HG03064 (cell line): ENCODE data around the gene EIF3L.
"Not testable (repeated sequence)": the region's sequence is repeated elsewhere in the genome, so short reads cannot be mapped to it uniquely, and the experiment has no call there.

ENCODE experiments used
- ATAC-seq: cut with Tn5 transposase; IDR thresholded peaks from one replicate; pipeline ENCODE4 v1.9.1; 2021; ENCODE audit warnings: low read depth; ENCODE audit not compliant: unreplicated experiment

The EIF3L gene

DNA sequence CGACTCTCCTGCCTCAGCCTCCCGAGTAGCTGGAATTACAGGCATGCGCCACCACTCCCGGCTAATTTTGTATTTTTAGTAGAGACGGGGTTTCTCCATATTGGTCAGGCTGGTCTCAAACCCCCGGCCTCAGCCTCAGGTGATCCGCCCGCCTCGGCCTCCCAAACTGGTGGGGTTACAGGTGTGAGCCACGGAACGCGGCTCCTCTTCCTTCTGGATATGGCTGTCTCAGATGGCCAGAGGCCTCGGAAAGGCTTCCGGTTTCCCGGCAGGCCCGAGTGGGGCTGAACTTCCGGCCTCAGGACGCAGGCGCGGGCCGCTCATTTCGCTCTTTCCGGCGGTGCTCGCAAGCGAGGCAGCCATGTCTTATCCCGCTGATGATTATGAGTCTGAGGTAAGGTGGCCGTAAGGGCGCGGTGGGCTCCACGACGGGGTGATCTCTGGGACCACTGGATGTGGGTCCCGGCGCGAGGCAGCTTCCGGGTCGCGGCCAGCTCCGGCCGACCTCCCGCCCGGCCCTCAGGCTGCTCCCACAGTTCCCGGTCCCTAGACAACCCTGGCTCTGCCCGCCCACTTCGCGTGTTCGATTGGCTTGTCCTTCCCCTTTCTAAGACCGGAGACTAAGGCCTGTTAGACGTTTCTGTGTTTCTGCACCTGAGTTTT lies at the start of gene EIF3L:
TSS of gene EIF3L (plus strand) at position 331 of the 663 bp plus-strand sequence. CDS start at position 362, 31 bp downstream.
- no peak for ATAC-seq

DNA sequence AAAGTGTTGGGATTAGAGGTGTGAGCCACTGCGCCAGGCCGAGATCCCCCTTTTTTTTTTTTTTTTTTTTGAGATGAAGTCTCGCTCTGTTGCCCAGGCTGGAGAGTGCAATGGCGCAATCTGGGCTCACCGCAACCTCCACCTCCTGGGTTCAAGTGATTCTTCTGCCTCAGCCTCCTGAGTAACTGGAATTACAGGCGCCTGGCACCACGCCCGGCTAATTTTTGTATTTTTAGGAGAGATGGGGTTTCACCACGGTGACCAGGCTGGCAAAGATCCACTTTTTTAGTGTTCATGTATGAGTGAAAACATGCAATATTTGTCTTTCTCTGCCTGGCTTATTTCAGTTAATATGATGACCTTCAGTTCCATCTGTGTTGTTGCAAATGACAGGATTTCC lies 49.2 kb upstream of the EIF3L start:
- ATAC-seq: not testable (repeated sequence)

DNA sequence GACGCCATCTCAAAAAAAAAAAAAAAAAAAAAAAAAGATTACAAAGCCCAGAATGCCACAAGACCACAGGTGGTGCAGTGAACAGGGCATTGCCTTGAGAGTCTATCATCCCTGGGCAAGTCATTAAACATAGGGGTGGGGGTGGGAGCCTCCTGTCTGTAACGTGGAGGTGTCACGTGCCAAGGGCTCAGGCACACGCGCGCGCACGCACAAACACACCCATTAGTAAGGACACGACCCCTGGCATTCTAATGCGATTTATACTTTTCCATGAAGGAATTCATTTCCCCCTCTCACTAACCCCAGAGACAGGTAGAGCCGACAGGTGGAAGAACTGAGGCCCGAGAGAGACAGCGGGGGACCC lies 47.3 kb upstream of the EIF3L start:
- ATAC-seq: no peak

DNA sequence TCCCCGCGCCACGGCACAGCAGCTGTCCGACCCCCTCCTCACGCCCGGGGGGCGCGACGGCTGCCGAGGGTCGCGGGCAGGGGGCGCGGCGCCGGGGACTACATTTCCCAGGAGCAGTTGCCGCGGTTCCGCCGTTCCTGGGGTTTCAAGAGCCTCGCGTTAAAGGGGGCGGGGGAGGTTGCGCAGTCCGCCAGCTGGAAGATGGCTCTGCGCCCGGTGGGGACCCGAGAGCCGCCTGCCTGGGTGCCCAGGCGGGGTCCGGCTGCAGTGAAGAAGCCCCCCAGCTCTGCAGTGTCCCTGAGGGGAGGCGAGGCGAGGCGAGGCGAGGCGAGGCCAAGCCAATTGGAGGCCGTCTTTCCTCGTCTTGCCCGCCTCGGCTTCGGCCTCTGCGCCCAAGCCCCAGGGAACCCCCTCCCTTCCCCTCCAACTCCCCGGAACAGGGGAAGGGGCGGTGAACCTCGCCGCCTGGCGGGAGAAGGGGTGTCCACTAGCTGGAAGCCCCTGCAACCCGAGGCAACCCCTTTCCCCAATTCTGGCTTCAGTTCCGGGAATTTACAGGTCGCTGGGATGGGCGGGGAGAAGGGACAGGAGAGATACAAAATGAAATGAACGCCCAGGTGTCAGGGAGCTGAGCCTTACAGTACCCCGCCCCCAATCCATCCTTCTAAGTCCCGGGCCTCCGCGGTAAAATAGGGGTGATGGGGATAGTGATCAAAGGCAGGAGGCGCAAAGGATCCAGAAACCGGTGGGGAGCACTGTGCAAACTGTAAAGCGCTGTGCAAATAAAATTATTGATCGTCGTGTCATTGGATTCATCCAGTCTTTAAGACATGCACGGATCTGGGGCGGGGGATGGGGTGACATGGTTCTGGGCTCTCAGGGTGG lies 46.7 kb upstream of the EIF3L start:
- no peak for ATAC-seq

DNA sequence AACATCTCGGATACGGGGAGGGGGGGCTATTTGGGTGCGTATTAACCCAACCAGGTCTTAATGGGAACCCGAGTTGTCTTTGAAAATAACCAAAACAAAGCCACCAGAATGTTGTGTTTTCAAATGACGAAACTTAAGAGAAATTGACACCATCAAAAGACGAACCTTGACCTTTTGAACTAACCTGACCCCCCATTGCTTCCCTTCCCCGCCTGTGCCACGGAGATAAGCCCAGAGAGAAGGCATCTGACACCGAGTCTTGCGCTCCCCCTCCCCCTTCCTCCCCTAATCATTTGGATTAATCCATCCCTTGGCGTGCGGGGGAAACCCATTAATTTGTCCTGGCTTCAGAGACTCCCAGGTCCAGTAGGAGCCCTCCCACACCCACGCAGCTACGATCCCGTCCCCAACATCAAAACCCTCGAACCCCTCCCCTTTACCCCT lies 46.0 kb upstream of the EIF3L start:
- ATAC-seq: no peak

DNA sequence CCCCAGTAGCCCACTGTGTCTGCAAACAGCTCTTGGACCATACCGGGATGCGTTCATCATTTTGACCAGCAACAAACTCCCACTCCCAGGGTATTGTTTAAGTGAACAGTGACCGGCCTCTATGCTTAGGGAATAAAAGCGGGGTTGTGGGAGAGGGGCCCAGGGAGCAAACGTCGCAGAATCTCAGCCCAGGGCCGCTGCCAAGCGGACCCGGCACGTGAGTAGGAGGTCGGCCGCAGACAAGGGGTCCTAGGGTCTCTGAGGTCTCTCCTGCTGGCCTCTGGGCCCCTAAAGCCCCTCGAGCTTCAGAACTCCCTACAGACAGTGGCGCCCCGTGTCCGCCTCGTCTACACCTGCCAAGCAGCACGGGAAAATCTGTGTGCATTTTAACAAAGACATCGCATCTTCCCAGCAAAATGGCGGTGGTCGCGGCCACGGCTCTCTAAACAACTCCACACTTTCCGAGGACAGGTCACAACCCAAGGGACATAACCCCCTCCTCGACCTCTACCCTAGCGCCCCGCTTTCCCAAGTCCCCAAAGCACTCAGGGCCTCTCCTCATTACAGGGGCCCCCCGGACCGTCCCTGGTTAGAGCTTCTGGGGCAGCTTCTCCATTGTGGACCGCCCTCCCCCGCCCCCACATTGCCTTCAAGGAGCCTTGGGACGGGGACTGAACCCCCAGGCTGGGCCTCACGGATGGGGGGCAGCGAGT lies 45.4 kb upstream of the EIF3L start:
- no peak for ATAC-seq

DNA sequence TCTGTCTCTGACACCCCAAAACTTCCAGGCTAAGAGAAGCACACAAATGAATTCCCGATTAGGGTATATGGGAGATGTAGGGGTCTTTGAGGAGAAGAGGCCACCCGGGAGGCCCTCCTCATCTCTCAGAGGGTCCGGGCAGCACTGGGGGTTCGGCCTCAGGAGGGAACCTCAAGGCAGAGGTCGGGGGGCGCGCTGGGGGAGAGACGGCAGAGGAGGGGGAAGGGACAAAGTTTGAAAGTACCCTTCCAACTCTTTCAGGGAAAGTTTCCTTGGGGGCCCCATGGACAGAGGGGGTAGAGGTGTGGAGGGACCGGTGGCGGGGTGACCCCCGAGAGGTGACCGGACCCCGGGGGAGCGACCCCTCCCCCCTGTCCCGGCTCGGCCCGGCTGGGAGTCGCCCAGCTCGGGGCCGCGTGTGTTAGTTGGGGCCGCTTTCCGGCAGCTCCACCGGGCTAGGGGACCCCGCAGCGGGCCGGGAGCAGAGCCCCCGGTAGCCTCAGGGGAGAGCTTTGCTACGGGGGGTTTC lies 44.8 kb upstream of the EIF3L start:
- no peak for ATAC-seq

DNA sequence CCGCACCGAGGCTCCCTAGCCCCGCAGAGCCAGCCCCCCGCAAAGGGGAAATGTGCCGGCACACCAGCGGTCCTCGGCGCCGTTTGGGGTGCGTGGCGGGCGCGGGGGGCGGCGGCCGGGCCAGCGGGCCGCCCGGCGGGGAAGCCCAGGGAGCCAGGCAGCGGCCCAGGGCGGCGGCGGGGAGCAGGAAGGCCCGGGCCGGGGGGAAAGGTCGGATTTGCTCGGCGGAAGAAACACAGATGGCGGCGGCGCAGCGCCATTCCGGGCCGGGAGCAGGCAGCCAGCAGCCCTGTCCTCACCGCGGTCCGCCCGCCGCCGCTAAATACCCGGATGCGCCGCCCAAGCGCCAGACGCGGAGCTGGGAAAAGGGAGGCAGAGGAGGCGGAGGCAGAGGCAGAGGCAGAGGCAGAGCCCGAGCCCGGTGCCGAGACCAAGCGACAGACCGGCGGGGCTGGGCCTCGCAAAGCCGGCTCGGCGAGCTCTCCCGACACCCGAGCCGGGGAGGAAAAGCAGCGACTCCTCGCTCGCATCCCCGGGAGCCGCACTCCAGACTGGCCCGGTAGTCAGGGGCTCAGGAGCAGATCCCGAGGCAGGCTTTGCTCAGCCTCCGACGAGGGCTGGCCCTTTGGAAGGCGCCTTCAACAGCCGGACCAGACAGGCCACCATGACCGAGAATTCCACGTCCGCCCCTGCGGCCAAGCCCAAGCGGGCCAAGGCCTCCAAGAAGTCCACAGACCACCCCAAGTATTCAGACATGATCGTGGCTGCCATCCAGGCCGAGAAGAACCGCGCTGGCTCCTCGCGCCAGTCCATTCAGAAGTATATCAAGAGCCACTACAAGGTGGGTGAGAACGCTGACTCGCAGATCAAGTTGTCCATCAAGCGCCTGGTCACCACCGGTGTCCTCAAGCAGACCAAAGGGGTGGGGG lies 44.1 kb upstream of the EIF3L start:
- ATAC-seq: no peak

DNA sequence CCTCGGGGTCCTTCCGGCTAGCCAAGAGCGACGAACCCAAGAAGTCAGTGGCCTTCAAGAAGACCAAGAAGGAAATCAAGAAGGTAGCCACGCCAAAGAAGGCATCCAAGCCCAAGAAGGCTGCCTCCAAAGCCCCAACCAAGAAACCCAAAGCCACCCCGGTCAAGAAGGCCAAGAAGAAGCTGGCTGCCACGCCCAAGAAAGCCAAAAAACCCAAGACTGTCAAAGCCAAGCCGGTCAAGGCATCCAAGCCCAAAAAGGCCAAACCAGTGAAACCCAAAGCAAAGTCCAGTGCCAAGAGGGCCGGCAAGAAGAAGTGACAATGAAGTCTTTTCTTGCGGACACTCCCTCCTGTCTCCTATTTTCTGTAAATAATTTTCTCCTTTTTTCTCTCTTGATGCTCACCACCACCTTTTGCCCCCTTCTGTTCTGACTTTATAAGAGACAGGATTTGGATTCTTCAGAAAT lies 43.4 kb upstream of the EIF3L start:
- no peak for ATAC-seq

DNA sequence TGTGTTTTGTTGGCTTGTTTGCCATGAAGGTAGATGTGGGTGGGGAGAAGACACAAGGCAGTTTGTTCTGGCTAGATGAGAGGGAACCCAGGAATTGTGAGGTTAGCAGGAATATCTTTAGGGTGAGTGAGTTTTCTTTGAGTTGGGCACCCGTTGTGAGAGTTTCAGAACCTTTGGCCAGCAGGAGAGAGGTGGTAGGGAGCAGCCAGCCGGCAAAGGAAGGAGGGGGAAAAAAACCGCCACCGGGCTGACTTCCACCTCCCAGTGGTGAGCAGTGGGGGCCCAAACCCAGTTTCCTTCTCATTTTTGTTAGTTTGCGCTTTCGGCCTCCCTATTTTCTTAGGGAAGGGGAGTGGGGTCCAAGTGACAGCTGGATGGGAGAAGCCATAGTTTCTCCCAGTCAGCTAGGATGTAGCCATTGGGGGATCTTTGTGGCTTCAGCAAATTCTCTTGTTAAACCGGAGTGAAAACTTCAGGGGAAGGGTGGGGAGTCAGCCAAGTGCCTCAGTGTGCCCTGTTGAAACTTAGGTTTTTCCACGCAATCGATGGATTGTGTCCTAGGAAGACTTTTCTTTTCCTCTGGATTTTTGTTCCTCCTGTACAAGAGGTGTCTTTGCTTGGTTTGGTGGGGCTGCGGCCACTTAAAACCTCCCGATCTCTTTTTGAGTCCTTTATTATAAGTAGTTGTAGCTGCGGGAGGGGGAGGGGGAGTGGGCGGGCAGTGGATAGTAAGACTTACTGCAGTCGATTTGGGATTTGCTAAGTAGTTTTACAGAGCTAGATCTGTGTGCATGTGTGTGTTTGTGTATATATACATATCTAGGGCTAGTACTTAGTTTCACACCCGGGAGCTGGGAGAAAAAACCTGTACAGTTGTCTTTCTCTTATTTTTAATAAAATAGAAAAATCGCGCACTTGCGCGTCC lies 42.5 kb upstream of the EIF3L start:
- ATAC-seq: no peak

DNA sequence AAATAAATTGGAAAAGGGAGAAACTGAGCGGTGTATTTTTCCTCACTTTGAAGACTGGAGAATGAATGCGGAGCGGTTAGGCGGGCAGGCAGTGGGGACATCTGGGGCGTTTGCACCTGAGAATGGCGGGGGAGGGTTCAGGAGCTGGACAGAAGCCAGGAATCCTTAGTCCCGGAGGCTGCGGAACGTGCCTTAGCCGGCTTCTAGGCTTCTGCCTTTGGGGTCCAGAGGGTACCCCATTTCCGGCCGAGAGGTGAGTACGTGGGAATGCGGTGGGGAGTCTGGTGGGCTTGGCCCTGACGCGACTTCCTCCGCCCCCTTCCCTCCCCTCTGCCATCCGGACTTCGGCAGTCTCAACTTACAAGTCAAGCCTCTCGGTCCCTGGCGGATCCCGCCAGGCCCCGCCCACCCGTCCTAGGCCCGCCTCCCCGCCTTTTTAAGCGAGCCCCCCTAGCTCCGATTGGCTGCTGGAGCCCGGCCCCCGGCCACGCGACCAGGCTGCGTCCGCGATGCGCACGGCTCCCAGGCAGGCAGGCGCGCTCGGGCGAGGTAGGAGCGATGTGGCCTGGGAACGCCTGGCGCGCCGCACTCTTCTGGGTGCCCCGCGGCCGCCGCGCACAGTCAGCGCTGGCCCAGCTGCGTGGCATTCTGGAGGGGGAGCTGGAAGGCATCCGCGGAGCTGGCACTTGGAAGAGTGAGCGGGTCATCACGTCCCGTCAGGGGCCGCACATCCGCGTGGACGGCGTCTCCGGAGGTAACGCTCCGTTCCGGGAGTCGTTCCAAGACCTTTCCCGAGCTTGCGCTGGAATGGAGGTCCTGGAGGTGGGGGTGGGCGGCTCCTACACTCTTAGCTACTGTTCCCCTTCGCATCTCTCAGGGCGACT lies 41.6 kb upstream of the EIF3L start, which contains the start of gene GCAT:
TSS of gene GCAT (plus strand) at position 525 of the 884 bp plus-strand sequence. CDS start at position 559, 34 bp downstream.
- ATAC-seq: peak; percentile 83

DNA sequence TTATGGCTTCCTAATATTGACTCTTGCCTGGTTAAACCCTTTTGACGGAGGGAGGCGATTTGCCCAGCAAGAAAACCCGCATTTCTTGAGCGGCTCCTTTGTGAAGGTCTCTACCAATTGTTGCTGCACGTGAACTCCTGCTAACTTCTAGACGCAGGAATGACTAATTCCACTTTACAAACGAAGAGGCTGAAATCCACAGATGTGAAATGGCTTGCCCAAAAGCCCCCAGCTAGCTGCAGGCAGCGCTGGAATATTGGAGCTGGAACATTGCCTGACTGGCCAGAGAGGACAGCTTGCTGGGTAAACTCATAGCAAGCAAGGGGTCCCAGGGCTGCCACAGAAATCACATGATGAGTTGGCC lies 40.9 kb upstream of the EIF3L start:
- no peak for ATAC-seq

DNA sequence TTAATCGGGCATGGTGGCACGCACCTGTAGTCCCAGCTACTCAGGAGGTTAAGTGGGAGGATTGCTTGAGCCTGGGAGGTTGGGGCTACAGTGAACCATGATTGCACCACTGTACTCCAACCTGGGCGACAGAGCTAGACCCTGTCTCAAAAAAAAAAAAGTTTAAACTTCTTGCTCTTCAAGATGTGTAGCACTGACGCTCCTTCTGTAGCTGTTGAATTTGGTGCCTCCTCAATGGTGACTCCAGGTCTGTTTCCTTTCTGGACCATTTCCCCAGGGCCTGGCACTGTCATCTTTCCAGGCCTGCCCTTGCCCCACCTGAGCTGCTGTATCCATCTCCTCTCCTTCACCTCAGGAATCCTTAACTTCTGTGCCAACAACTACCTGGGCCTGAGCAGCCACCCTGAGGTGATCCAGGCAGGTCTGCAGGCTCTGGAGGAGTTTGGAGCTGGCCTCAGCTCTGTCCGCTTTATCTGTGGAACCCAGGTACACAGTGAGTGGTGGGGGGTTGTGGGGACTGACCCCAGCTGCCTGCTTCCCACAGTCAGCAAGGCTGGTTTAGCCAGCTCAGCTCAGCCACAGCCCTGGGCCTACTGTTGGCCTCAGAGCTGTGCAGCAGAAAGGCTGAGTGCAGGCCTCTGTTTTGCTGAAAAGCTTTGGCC lies 39.4 kb upstream of the EIF3L start:
- ATAC-seq: no peak

DNA sequence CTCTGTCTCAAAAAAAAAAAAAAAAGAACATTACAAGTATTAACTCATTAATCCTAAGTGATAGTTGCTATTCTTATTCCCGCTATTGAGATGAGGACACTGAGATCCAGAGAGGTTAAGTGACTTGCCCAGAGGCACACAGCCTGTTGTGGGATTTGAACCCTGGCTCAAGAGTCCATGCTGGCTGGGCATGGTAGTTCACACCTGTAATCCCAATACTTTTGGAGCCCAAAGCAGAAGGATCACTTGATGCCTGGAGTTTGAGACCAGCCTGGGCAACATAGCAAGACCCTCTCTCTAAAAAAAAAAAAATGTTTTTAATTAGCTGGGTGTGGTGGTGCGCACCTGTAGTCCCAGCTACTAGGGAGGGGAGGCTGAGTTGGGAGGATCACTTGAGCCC lies 37.4 kb upstream of the EIF3L start:
- ATAC-seq: no peak

DNA sequence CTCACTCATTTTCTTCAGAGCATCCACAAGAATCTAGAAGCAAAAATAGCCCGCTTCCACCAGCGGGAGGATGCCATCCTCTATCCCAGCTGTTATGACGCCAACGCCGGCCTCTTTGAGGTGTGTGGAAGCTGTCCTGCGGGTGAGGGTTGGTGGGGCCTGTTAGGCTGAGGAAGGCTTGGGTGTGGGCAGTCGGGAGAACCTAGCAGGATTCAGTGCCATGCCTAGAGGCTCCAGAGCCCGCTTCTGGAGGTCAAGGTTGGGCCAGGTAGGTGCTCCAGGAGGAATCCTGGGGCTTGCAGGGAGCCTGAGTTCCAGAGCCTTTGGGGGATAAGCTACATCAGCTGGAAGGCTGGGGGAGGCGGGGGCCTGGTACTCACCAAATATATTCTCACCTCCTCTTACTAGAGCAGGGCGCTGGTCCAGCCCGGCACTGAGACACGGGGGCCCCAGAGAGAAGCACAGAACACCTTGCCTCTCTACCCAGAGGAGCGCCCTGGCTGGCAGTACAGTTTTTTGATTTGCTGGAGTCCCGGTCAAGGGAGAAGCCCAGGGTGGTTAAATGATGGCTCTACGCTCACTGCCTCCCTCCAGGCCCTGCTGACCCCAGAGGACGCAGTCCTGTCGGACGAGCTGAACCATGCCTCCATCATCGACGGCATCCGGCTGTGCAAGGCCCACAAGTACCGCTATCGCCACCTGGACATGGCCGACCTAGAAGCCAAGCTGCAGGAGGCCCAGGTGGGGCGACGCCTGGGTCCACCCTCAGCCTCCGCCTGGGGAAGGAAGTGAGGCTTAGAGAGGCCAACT lies 36.1 kb upstream of the EIF3L start:
- ATAC-seq: no peak

DNA sequence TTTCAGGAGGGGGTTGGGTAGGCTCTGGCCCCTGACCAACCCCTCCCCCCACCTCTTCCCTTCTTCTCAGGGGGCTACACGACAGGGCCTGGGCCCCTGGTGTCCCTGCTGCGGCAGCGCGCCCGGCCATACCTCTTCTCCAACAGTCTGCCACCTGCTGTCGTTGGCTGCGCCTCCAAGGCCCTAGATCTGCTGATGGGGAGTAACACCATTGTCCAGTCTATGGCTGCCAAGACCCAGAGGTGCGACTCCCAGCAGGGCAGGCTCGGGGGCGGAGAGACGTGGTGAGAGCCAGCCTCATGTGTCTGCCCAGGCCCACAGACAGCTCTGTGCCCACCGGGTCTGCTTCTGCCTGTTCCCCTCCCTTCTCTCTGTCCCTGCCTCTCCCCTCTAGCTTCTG lies 33.6 kb upstream of the EIF3L start:
- ATAC-seq: no peak
